ENCODE results near the gene APOO. TPM values are rescaled to one million over a fixed set of nuclear protein-coding genes. Genes with fewer than 3 reads are reported as not detected.

APOO gene
- total RNA-seq, 1 experiment from 2014 or later: 34.5 TPM

DNA sequence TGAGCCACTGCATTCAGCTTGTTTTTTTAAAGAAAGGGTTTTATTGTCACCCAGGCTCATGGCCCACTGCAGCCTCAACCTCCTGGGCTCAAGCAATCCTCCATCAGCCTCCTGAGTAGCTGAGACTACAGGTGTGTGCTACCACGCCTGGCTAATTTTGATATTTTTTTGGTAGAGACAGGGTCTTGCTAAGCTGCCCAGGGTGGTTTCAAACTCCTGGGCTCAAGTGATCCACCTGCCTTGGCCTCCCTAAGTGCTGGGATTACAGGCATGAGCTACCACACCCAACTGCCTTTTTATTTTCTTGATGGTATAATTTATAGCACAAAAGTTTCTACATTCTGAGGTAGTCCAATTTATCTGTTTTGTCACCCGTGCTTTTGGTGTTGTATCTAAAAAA is 85.9 kb downstream of the APOO start:
- Histone ChIP-seq H3K79me2 (ENCODE audit: insufficient read depth, low read length) (no peaks in the 10 kb centered on the region), H3K9me3 (ENCODE audit: control insufficient read depth in 1 of 2, insufficient read depth in 1 of 2, low read depth in 1 of 2, low read length in 2 of 2) (no peaks in the 10 kb centered on the region), H3K4me2 (ENCODE audit: low read length) (no peak overlapping the region), H3K4me3 (replicated peaks in 1 of 2; ENCODE audit: low read depth in 1 of 2, low read length in 2 of 2) (no peak overlapping the region), H3K27me3 (ENCODE audit: insufficient read depth, low read length) (no peaks in the 10 kb centered on the region), H2AFZ (ENCODE audit: low read depth, low read length, poor library complexity, severe bottlenecking) (no peak overlapping the region), H4K20me1 (ENCODE audit: insufficient read depth) (no peaks in the 10 kb centered on the region), H3K9me2 (ENCODE audit: insufficient read depth) (no peaks in the 10 kb centered on the region), H3K4me1 (ENCODE audit: control insufficient read depth in 1 of 2, insufficient read depth in 2 of 2, low read length in 2 of 2) (peaks cover 26 to 34% of the 10 kb centered on the region in 2 experiments), H3K36me3 (ENCODE audit: control insufficient read depth in 1 of 2, insufficient read depth in 2 of 2, low read length in 2 of 2) (no peaks in the 10 kb centered on the region), H3K27ac (ENCODE audit: low read depth, low read length) (0 out of 2 replicates have a peak overlapping the region, but pooled peaks have one; percentile 11), H3K9ac (ENCODE audit: low read length) (no peak overlapping the region)
- RAD21 ChIA-PET (ENCODE audit: low non-redundant PET in 1 of 2, low total read pairs in 2 of 2, uncharacterized antibody in 2 of 2, unreplicated experiment in 2 of 2): no interaction called here
- BruUV-seq (replicated peaks): no TSS peak
- no peak for TF ChIP-seq ZNF274 (IDR thresholded peaks at IDR 0.05; ENCODE audit: low read depth, low read length)
- TF ChIP-seq CEBPB (IDR thresholded peaks at IDR 0.05; ENCODE audit: low read depth): no peak
- TF ChIP-seq SRF (IDR thresholded peaks at IDR 0.05; ENCODE audit: low read depth): no peak
- TF ChIP-seq YY1 (IDR thresholded peaks at IDR 0.05; ENCODE audit: extremely low read depth, insufficient replicate concordance, low read depth, low read length): no peak
- TF ChIP-seq POLR2AphosphoS5 (IDR thresholded peaks at IDR 0.05; ENCODE audit: low read depth, low read length): no peak
- TF ChIP-seq ELF1 (IDR thresholded peaks at IDR 0.05; ENCODE audit: borderline replicate concordance, low read depth): no peak
- no peak for TF ChIP-seq TCF7L2 (IDR thresholded peaks at IDR 0.05; ENCODE audit: borderline replicate concordance, extremely low read depth, insufficient read depth, insufficient read length)
- TF ChIP-seq, protein P1, sequence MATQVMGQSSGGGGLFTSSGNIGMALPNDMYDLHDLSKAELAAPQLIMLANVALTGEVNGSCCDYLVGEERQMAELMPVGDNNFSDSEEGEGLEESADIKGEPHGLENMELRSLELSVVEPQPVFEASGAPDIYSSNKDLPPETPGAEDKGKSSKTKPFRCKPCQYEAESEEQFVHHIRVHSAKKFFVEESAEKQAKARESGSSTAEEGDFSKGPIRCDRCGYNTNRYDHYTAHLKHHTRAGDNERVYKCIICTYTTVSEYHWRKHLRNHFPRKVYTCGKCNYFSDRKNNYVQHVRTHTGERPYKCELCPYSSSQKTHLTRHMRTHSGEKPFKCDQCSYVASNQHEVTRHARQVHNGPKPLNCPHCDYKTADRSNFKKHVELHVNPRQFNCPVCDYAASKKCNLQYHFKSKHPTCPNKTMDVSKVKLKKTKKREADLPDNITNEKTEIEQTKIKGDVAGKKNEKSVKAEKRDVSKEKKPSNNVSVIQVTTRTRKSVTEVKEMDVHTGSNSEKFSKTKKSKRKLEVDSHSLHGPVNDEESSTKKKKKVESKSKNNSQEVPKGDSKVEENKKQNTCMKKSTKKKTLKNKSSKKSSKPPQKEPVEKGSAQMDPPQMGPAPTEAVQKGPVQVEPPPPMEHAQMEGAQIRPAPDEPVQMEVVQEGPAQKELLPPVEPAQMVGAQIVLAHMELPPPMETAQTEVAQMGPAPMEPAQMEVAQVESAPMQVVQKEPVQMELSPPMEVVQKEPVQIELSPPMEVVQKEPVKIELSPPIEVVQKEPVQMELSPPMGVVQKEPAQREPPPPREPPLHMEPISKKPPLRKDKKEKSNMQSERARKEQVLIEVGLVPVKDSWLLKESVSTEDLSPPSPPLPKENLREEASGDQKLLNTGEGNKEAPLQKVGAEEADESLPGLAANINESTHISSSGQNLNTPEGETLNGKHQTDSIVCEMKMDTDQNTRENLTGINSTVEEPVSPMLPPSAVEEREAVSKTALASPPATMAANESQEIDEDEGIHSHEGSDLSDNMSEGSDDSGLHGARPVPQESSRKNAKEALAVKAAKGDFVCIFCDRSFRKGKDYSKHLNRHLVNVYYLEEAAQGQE (IDR thresholded peaks at IDR 0.05; ENCODE audit: low read depth): no peak
- TF ChIP-seq JUND (IDR thresholded peaks at IDR 0.05): no peak
- no peak for TF ChIP-seq SIN3A (IDR thresholded peaks at IDR 0.05; ENCODE audit: low read depth)
- no peak for TF ChIP-seq SP1 (IDR thresholded peaks at IDR 0.05; ENCODE audit: low read depth)
- TF ChIP-seq ATF3 (IDR thresholded peaks at IDR 0.05): no peak
- no peak for TF ChIP-seq ZFX (IDR thresholded peaks at IDR 0.05)
- no peak for TF ChIP-seq ZBTB33 (IDR thresholded peaks at IDR 0.05; ENCODE audit: extremely low read depth, insufficient replicate concordance, low read length)
- CTCF ChIA-PET: no interaction called here
- ATAC-seq: no peak
- POLR2A ChIA-PET: interaction anchor here (1.8 kb wide), 1 partner anchor 14 kb away, joined by 4 read pairs; no protein-coding TSS in a partner anchor
- DNase-seq (ENCODE audit: low read depth, low spot score): no peak
- intact Hi-C loops (cut with micrococcal nuclease): no loop called here

Data from HCT116 (cell line).